Gastrocnemius medialis (tissue), 4 donors: ENCODE data around the gene LARP1B. TPM values are rescaled to one million over a fixed set of nuclear protein-coding genes. Genes with fewer than 3 reads are reported as not detected.
A peak's percentile ranks its signal among the peaks of the same experiment; 100 is the strongest.
"Not testable (repeated sequence)": the region's sequence is repeated elsewhere in the genome, so short reads cannot be mapped to it uniquely, and the experiment has no call there.

Experiments used
- ATAC-seq, 2 donors: fragments of 150-250 bp; one replicate each; pipeline ENCODE4 v1.9.1; 2016
- DNase-seq, 2 donors: peaks; one replicate each; pipeline ENCODE4 v3.0.0-alpha.2; 2019
- H3K27ac ChIP-seq, 4 donors: fragments of 200-600 bp; sonication (generic); 1 replicate in 1 of 4; 2 replicates in 3 of 4; pipeline ENCODE4 v1.5.1; 2016 to 2018; ENCODE audit warnings: mild to moderate bottlenecking in 2 of 4, moderate library complexity in 1 of 4
- H3K27me3 ChIP-seq, 3 donors: fragments of 200-600 bp; sonication (generic) in 2 of 3; 1 replicate in 1 of 3; 2 replicates in 2 of 3; pipeline versions ENCODE4 v1.5.1 to v1.6.0; 2016 to 2019; ENCODE audit warnings: mild to moderate bottlenecking in 1 of 3, moderate library complexity in 1 of 3
- H3K36me3 ChIP-seq, 2 donors: fragments of 200-600 bp; sonication (generic) in 1 of 2; one replicate each; pipeline ENCODE4 v1.5.1; 2017 to 2018
- H3K4me1 ChIP-seq, 2 donors: fragments of 200-600 bp; sonication (generic) in 1 of 2; one replicate each; pipeline ENCODE4 v1.5.1; 2016 to 2017; ENCODE audit warnings: mild to moderate bottlenecking in 2 of 2
- H3K4me3 ChIP-seq, 4 donors: fragments of 200-600 bp; sonication (generic) in 3 of 4; 1 replicate in 1 of 4; 2 replicates in 3 of 4; pipeline ENCODE4 v1.5.1; 2016 to 2019; ENCODE audit warnings: mild to moderate bottlenecking in 2 of 4
- H3K9me3 ChIP-seq, 3 donors: fragments of 200-600 bp; sonication (generic) in 2 of 3; 1 replicate in 1 of 3; 2 replicates in 2 of 3; pipeline ENCODE4 v1.5.1; 2016 to 2019
- CTCF ChIP-seq, 5 experiments: fragments of 450-650 bp in 3 of 5; fragments of 200-600 bp in 2 of 5; sonication (generic) in 2 of 5; IDR thresholded peaks in 4 of 5; conservative IDR thresholded peaks in 1 of 5; 1 replicate in 4 of 5; 2 replicates in 1 of 5; pipeline ENCODE4 v1.5.1; 2016 to 2019; ENCODE audit warnings: antibody characterized with exemption in 5 of 5, mild to moderate bottlenecking in 3 of 5, moderate library complexity in 3 of 5
- POLR2A ChIP-seq, 2 donors: fragments of 450-650 bp; IDR thresholded peaks; one replicate each; pipeline ENCODE4 v1.6.1; 2017; ENCODE audit warnings: antibody characterized with exemption in 2 of 2, mild to moderate bottlenecking in 2 of 2, moderate library complexity in 2 of 2
- in situ Hi-C, 4 donors: fragments of 200-750 bp; cut with MboI; loops; one replicate each; pipeline versions ENCODE4 v1.15.0 to v1.8.0; 2017; ENCODE audit warnings: low sequenced_read_pairs in 4 of 4
- intact Hi-C: fragments of 100-400 bp; cut with DNase I; formaldehyde crosslinking; loops from one replicate; pipeline ENCODE4 v1.15.1; 2023; ENCODE audit warnings: low total_unique reads
- total RNA-seq, 4 donors: library from RNA; depleted of rRNA; stranded (reverse); fragments of >200 nt; gene quantifications; one replicate each; pipeline versions ENCODE4 v1.1.0 to v1.2.3, GENCODE V29; 2016

LARP1B gene
- total RNA-seq, 4 donors from 2014 or later = 19.5 to 23.5 (median 22.8) TPM

- no peak for TF ChIP-seq CTCF (IDR thresholded peaks at IDR 0.05 in 4 of 5, conservative IDR thresholded peaks at IDR 0.05 in 1 of 5)
- no peak for TF ChIP-seq POLR2A (IDR thresholded peaks at IDR 0.05)
- no peaks in the 10 kb centered on the region for H3K36me3 ChIP-seq
- DNase-seq (no peak), ATAC-seq (no peak)
- no peaks in the 10 kb centered on the region for H3K9me3 ChIP-seq
- in situ Hi-C loops = loop anchor here in 1 of 4 donors (10.0 kb wide), 1 partner anchor 95 kb away; the partner anchor contains the start of genes ABHD18 and MFSD8
- H3K27me3 ChIP-seq = no peaks in the 10 kb centered on the region
- peaks cover 10 to 12% of the 10 kb centered on the region in 2 donors for H3K4me1 ChIP-seq
- peak overlapping the region; percentile 55 to 95 (median 65) for H3K4me3 ChIP-seq
- peak overlapping the region; percentile 92 to 99 (median 94) for H3K27ac ChIP-seq
- intact Hi-C loops = loop anchor here (2.0 to 5.0 kb wide), 5 partner anchors 95 to 1033 kb away; partner anchors contain the start of genes ABHD18, HSPA4L, MFSD8 and PGRMC2
These were observed 902 bp upstream of the LARP1B start for GRCh38 chr4:128060121-128060698.

GRCh38 chr4:128061566-128062536, 739 bp downstream of the LARP1B start:
- peaks cover 10 to 12% of the 10 kb centered on the region in 2 donors for H3K4me1 ChIP-seq
- no peaks in the 10 kb centered on the region for H3K27me3 ChIP-seq
- ATAC-seq (peak; percentile 50 to 52), DNase-seq (peak; percentile 46 to 65)
- intact Hi-C loops = loop anchor here (2.0 to 5.0 kb wide), 5 partner anchors 97 to 1031 kb away; partner anchors contain the start of genes ABHD18, HSPA4L, MFSD8 and PGRMC2
- peak; percentile 45 to 60 for TF ChIP-seq POLR2A (IDR thresholded peaks at IDR 0.05)
- TF ChIP-seq CTCF (IDR thresholded peaks at IDR 0.05 in 4 of 5, conservative IDR thresholded peaks at IDR 0.05 in 1 of 5) = peak in 1 of 5 experiments; percentile 26
- peak overlapping the region; percentile 55 to 95 (median 65) for H3K4me3 ChIP-seq
- H3K9me3 ChIP-seq = no peaks in the 10 kb centered on the region
- peak overlapping the region; percentile 92 to 99 (median 94) for H3K27ac ChIP-seq
- H3K36me3 ChIP-seq = no peaks in the 10 kb centered on the region
- in situ Hi-C loops = loop anchor here in 1 of 4 donors (10.0 kb wide), 1 partner anchor 97 kb away; the partner anchor contains the start of genes ABHD18 and MFSD8

- ATAC-seq, H3K27me3 ChIP-seq, H3K27ac ChIP-seq, H3K36me3 ChIP-seq, DNase-seq, H3K9me3 ChIP-seq, intact Hi-C loops, H3K4me3 ChIP-seq: not testable (repeated sequence)
- peaks cover 10 to 12% of the 10 kb centered on the region in 2 donors for H3K4me1 ChIP-seq
- in situ Hi-C loops = loop anchor here in 1 of 4 donors (10.0 kb wide), 1 partner anchor 102 kb away; the partner anchor contains the start of genes ABHD18 and MFSD8
These were observed 5.3 kb downstream of the LARP1B start for GRCh38 chr4:128066453-128066820.

GRCh38 chr4:128068918-128069317, 7.8 kb downstream of the LARP1B start:
- ATAC-seq (no peak), DNase-seq (no peak)
- intact Hi-C loops = no loop called here
- Histone ChIP-seq H3K4me3 (no peak overlapping the region), H3K27ac (no peak overlapping the region), H3K4me1 (peaks cover 0 to 5% of the 10 kb centered on the region in 2 donors), H3K9me3 (no peaks in the 10 kb centered on the region), H3K27me3 (no peaks in the 10 kb centered on the region), H3K36me3 (no peaks in the 10 kb centered on the region)
- in situ Hi-C loops = loop anchor here in 1 of 4 donors (10.0 kb wide), 1 partner anchor 104 kb away; the partner anchor contains the start of genes ABHD18 and MFSD8
- peak in 1 of 5 experiments; percentile 15 for TF ChIP-seq CTCF (IDR thresholded peaks at IDR 0.05 in 4 of 5, conservative IDR thresholded peaks at IDR 0.05 in 1 of 5)
- no peak for TF ChIP-seq POLR2A (IDR thresholded peaks at IDR 0.05)
